ENCODE results near the gene A2ML1. TPM values are rescaled to one million over a fixed set of nuclear protein-coding genes. Genes with fewer than 3 reads are reported as not detected.
A peak's percentile ranks its signal among the peaks of the same experiment; 100 is the strongest.

The A2ML1 gene
- total RNA-seq, 1 donor from 2014 or later: 0.43 TPM

DNA sequence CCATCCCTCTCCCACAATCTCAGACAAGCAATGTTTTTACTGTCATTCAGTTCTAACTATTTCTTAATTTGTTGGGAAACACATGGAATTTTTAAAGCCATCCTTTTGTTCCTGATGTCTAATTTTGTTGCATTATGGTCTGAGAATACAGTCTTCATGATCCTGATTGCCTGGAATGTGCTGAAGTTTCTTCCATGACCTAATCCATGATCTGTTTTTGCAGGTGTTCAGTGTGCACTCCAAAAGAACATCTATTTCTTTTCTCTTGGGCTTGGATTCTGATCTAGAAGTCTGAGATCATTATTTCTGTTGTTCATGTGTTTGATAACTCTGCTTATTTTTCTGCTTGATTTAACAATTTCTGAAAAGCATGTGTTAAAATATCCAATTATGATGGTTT is 48.6 kb downstream of the A2ML1 start:
- no peak for DNase-seq (ENCODE audit: low spot score)
- Histone ChIP-seq H4K20me1 (ENCODE audit: low read depth) (no peaks in the 10 kb centered on the region), H3K4me3 (no peak overlapping the region), H3K9me3 (ENCODE audit: low read depth) (no peaks in the 10 kb centered on the region), H3K4me2 (no peak overlapping the region), H3K9ac (no peak overlapping the region), H3K36me3 (no peaks in the 10 kb centered on the region), H2AFZ (replicated peaks) (no peak overlapping the region), H3K4me1 (no peaks in the 10 kb centered on the region), H3K27ac (no peak overlapping the region), H3K27me3 (no peaks in the 10 kb centered on the region), H3F3A (ENCODE audit: low read depth) (no peaks in the 10 kb centered on the region), H3K79me2 (ENCODE audit: low read depth) (no peaks in the 10 kb centered on the region)
- Mint-ChIP-seq H3K9me3 (no peaks in the 10 kb centered on the region), H3K4me1 (no peaks in the 10 kb centered on the region), H3K36me3 (no peaks in the 10 kb centered on the region), H3K27ac (no peak overlapping the region), H3K4me3 (no peak overlapping the region), H3K27me3 (ENCODE audit: insufficient read depth, low read depth) (peaks cover 2% of the 10 kb centered on the region)
- no peak for TF ChIP-seq EZH2 (IDR thresholded peaks at IDR 0.05)
- no peak for TF ChIP-seq EZH2phosphoT487 (IDR thresholded peaks at IDR 0.05)
- TF ChIP-seq, protein P1, sequence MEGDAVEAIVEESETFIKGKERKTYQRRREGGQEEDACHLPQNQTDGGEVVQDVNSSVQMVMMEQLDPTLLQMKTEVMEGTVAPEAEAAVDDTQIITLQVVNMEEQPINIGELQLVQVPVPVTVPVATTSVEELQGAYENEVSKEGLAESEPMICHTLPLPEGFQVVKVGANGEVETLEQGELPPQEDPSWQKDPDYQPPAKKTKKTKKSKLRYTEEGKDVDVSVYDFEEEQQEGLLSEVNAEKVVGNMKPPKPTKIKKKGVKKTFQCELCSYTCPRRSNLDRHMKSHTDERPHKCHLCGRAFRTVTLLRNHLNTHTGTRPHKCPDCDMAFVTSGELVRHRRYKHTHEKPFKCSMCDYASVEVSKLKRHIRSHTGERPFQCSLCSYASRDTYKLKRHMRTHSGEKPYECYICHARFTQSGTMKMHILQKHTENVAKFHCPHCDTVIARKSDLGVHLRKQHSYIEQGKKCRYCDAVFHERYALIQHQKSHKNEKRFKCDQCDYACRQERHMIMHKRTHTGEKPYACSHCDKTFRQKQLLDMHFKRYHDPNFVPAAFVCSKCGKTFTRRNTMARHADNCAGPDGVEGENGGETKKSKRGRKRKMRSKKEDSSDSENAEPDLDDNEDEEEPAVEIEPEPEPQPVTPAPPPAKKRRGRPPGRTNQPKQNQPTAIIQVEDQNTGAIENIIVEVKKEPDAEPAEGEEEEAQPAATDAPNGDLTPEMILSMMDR (IDR thresholded peaks at IDR 0.05): no peak

DNA sequence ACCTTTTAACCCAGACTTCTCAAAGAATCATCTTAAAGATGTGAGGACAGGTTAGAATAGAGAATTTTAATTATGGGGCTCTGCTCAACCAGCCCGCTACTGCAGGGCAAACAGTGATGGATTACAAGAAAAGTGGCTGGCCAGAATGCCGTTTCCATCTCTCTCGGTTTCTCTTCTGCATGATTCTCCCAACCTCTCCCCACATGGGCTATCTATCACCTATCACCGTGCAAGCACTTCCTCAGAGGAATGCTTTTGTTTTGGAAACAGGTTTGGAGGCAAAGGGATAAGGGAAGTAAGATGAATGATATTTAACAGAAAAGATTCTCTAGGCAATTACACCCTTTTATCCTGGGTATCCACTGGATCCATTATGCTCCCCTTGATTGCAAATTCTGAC is 54.5 kb downstream of the A2ML1 start:
- H3K9ac ChIP-seq: no peak overlapping the region
- H2AFZ ChIP-seq (replicated peaks): peak overlapping the region; percentile 64
- no peak overlapping the region for H3K4me3 ChIP-seq
- H3K79me2 ChIP-seq (ENCODE audit: low read depth): no peaks in the 10 kb centered on the region
- H3K9me3 ChIP-seq (ENCODE audit: low read depth): no peaks in the 10 kb centered on the region
- Mint-ChIP-seq H3K9me3 (no peaks in the 10 kb centered on the region), H3K36me3 (no peaks in the 10 kb centered on the region), H3K27ac (no peak overlapping the region), H3K4me1 (no peaks in the 10 kb centered on the region), H3K4me3 (no peak overlapping the region), H3K27me3 (ENCODE audit: insufficient read depth, low read depth) (peaks cover 2% of the 10 kb centered on the region)
- no peaks in the 10 kb centered on the region for H3K27me3 ChIP-seq
- H4K20me1 ChIP-seq (ENCODE audit: low read depth): no peaks in the 10 kb centered on the region
- no peak for DNase-seq (ENCODE audit: low spot score)
- no peaks in the 10 kb centered on the region for H3F3A ChIP-seq (ENCODE audit: low read depth)
- no peaks in the 10 kb centered on the region for H3K4me1 ChIP-seq
- TF ChIP-seq EZH2phosphoT487 (IDR thresholded peaks at IDR 0.05) (no peak), EZH2 (IDR thresholded peaks at IDR 0.05) (no peak)
- TF ChIP-seq, protein P1 (IDR thresholded peaks at IDR 0.05): no peak
- H3K4me2 ChIP-seq: no peak overlapping the region
- H3K27ac ChIP-seq: no peak overlapping the region
- no peaks in the 10 kb centered on the region for H3K36me3 ChIP-seq

DNA sequence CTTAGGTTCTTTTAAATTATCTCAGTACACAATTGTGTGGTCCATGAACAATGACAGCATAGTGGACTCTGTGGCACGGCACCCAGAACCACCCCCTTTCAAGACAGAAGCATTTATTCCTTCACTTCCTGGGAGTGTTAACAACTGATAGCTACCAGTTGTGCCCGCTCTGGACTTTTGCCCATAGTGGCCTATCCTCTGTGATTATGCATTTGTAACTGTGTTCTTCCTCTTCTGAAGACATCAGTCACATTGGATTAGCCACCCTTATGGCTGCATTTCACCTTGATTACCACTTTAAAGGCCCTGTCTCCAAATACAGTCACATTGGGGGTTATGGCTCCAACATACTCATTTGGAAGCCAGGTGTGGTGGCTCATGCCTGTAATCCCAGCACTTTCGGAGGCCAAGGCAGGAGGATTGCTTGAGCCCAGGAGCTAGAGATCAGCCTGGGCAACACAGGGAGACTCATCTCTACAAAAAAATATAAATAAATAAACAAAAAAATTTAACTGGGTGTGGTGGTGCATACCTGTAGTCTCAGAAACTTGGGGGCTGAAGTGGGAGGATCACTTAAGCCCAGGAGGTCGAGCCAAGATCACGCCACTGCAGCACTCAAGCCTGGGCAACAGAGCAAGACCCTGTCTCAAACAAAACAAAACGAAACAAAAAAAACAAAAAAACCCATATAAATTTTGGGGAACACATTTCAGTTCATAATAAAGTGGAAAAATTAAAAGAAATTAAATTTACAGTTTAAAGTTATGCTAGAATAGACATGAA is 64.3 kb downstream of the A2ML1 start:
- H3K27ac ChIP-seq: no peak overlapping the region
- TF ChIP-seq EZH2phosphoT487 (IDR thresholded peaks at IDR 0.05): no peak
- TF ChIP-seq, protein P1 (IDR thresholded peaks at IDR 0.05): no peak
- no peak for TF ChIP-seq EZH2 (IDR thresholded peaks at IDR 0.05)
- H3K79me2 ChIP-seq (ENCODE audit: low read depth): no peaks in the 10 kb centered on the region
- no peaks in the 10 kb centered on the region for H3K9me3 Mint-ChIP-seq
- no peaks in the 10 kb centered on the region for H3K27me3 ChIP-seq
- no peaks in the 10 kb centered on the region for H3K36me3 Mint-ChIP-seq
- H3K4me3 ChIP-seq: no peak overlapping the region
- no peaks in the 10 kb centered on the region for H4K20me1 ChIP-seq (ENCODE audit: low read depth)
- peaks cover 5% of the 10 kb centered on the region for H3K4me1 Mint-ChIP-seq
- no peaks in the 10 kb centered on the region for H3K27me3 Mint-ChIP-seq (ENCODE audit: insufficient read depth, low read depth)
- H3K4me1 ChIP-seq: no peaks in the 10 kb centered on the region
- no peaks in the 10 kb centered on the region for H3K36me3 ChIP-seq
- DNase-seq (ENCODE audit: low spot score): no peak
- H3K27ac Mint-ChIP-seq: no peak overlapping the region
- no peak overlapping the region for H3K9ac ChIP-seq
- no peaks in the 10 kb centered on the region for H3K9me3 ChIP-seq (ENCODE audit: low read depth)
- H3K4me2 ChIP-seq: no peak overlapping the region
- no peak overlapping the region for H2AFZ ChIP-seq (replicated peaks)
- H3F3A ChIP-seq (ENCODE audit: low read depth): no peaks in the 10 kb centered on the region
- H3K4me3 Mint-ChIP-seq: no peak overlapping the region

All from neural progenitor cell (in vitro differentiated cells).